HG03520 (cell line): Measurements from ENCODE around the gene MXI1.
"Not testable (repeated sequence)": the region's sequence is repeated elsewhere in the genome, so short reads cannot be mapped to it uniquely, and the experiment has no call there.

Experiments
- ATAC-seq: cut with Tn5 transposase; IDR thresholded peaks from one replicate; pipeline ENCODE4 v1.9.1; 2021; ENCODE audit warnings: mild to moderate bottlenecking, moderate library complexity; ENCODE audit not compliant: unreplicated experiment

Gene MXI1

DNA sequence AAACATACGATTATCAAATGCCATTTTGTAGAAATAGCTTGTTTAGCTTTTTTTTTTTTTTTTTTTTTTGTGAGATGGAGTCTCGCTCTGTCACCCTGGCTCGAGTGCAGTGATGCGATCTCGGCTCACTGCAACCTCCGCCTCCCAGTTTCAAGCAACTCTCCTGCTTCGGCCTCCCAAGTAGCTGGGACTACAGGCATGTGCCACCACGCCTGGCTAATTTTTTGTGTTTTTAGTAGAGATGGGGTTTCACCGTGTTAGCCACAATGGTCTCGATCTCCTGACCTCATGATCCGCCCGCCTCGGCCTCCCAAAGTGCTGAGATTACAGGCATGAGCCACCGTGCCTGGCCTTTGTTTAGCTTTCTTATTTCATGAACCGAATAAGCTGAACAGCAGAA, 65.6 kb downstream of the MXI1 start:
- ATAC-seq = not testable (repeated sequence)

- no peak for ATAC-seq
These were observed 66.1 kb downstream of the MXI1 start for GRCh38 chr10:110273474-110273873.

- no peak for ATAC-seq
These were observed 66.7 kb downstream of the MXI1 start for GRCh38 chr10:110274072-110274627.

GRCh38 chr10:110274647-110275046, 67.2 kb downstream of the MXI1 start:
- ATAC-seq = no peak

DNA sequence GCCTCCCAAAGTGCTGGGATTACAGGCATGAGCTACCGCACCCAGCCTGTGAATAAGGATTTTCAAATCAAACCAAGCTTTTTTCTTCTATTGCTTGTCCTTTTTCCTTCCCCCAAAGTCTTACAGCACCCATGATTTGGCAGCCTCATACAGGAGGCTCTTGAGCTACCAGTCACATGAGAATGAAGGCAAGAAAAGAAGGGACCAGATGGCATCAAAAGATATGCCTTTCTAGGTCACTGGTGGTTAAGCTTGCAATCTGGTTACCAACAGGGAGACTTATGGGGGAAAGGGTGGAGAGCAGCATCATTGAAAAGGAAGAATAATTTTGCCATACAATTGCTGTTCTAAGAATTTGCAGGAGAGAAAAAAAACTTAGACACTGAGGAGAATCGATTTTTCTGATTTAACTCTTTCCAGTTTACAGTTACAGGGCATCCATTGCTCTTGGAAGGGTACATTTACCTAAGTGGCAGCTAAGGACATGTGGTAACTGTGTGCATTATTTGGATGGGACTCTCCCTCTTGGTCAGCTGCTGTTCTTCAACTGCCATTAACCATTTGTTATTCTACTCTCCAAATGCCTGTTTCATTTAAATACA, 67.8 kb downstream of the MXI1 start:
- ATAC-seq = no peak

- ATAC-seq = no peak
These were observed 69.2 kb downstream of the MXI1 start for GRCh38 chr10:110276603-110277002.

- no peak for ATAC-seq
These were observed 70.2 kb downstream of the MXI1 start for GRCh38 chr10:110277591-110277990.

DNA sequence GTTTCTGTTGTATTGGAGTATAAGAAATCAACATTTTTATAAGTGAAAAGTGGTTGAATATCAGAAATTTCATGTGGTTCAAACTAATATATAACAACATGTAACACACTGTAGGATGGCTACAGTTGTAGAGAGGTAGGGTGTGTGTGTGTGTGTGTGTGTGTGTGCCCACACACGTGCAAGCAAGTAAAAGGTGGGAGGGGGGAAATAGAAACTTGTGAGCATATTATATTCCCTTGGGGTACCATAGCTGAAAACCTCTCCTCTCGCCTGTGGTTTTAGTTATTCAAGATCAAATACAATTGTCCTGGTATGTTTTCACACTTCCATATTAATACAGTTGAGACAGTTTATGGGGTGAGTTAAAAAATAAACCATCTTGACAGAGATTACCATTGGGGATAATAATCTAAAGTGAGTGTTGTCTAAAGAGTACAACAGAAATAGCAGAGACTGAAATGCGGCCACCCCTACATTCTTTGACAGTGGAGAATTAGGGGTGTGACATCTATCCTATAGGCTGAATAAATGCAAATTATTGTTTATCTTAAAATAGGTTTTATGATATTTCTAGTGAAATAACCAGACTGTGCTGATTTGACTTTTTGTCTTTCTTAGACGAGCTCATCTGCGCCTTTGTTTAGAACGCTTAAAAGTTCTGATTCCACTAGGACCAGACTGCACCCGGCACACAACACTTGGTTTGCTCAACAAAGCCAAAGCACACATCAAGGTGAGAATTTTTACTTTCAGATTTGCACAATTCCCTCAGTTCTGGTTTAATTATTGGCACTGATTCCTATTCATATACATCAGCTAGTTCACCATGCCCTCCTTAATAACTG, 71.4 kb downstream of the MXI1 start:
- no peak for ATAC-seq

DNA sequence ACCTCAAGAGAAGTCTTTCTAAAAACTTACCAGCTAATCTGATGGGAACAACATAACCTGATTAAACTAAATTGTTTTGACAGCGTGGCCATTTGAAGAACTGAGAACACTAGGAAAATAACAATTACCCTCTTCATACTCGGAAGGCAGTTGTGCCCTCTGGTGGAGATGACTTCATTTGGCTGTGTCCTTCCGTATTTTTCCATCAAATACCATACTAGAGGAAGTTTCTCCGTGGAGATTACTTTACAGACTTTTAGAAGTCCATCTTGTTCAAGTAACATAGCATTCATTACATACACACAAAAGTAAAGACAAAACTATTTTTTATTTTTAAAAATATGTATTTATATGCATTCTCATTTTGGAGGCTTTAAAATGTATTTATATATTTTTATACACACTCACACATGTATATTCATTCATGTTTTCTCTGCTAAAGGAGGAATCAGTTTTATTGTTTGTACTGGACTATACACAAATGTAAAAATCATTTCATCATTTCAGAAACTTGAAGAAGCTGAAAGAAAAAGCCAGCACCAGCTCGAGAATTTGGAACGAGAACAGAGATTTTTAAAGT, 72.1 kb downstream of the MXI1 start:
- ATAC-seq = no peak

DNA sequence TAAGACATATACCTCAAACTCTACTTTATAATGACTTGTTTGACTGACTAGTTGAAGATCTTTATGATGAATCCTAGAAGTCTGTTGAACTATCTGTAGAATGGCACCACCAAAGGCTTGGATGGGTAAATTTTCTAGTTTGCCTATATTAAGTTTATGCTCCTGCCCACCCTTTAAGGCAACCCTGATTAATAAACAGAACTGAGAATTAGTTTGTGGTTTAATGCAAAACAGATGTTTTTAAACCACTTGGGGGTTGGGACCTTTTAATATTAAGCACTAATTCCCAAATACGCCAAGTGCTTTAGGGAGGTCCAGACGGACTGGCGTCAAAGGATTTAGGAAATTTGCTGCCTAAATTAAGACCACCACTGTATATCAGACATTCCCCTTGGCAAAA, 76.9 kb downstream of the MXI1 start:
- ATAC-seq = no peak

GRCh38 chr10:110285501-110285900, 78.1 kb downstream of the MXI1 start:
- ATAC-seq = no peak

- no peak for ATAC-seq
These were observed 79.4 kb downstream of the MXI1 start for GRCh38 chr10:110286841-110287240.

GRCh38 chr10:110296966-110297365, 89.6 kb downstream of the MXI1 start:
- ATAC-seq = no peak

GRCh38 chr10:110300486-110300986, 93.1 kb downstream of the MXI1 start:
- ATAC-seq = no peak

GRCh38 chr10:110303681-110304080, 96.3 kb downstream of the MXI1 start:
- no peak for ATAC-seq

GRCh38 chr10:110304394-110304779, 97.0 kb downstream of the MXI1 start:
- peak; percentile 39 for ATAC-seq

- ATAC-seq = peak; percentile 81
These were observed 97.5 kb downstream of the MXI1 start, which contains the start of gene SMNDC1 for GRCh38 chr10:110304780-110305421. SMNDC1 (minus strand) TSS chr10:110304920; CDS start chr10:110303587, 1,333 bp downstream.

DNA sequence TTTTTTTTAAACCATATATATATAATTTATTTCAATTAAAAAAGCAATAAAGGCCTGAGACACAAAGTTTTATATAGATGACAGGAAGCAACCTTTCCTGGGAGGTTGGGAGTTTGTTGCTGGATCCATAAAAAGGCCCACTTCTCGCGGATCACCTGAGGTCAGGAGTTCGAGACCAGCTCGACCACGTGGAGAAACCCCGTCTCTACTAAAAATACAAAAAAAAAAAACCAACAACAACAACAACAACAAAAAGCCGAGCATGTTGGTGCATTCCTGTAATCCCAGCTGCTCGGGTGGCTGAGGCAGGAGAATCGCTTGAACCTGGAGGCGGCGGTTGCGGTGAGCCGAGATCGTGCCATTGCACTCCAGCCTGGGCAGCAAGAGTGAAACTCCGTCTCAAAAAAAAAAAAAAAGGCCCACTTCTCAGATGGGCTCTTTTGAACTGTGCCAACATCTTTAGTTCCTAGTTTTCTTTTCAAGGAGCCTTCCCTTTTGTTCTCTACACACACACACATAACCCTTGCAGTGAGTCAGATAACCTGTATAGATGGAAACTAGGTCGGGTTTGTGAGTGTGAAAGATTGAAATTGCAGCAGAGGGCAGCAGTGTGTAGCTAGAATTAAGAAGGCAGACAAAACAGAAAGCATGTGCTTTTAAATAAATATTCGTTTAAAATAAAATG, 98.5 kb downstream of the MXI1 start:
- no peak for ATAC-seq

DNA sequence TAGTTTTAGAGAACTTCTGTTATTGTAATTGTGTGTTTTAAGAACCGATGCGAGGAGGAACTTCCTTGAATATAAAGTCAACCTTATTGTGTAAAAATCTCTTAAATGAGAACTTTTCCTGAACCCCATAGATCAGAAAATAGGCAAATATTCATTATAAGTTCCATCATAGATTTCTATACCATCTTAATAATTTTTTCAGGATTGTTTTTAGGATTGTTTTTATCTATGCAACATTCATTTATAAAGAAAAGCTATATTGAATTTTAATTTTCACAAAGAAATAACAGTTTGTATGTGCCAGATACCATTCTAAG, 99.0 kb downstream of the MXI1 start:
- no peak for ATAC-seq

- no peak for ATAC-seq
These were observed 100.4 kb downstream of the MXI1 start for GRCh38 chr10:110307805-110308204.

GRCh38 chr10:110310741-110311140, 103.3 kb downstream of the MXI1 start:
- ATAC-seq = no peak
